OCI-LY1 (cell line): ENCODE measurements around the gene RYR1.

Source experiments
- H2AFZ ChIP-seq: fragments of 200-600 bp; sonication (generic), shearing (Covaris generic); 2 replicates; pipeline ENCODE4 v1.6.0; 2014; ENCODE audit warnings: antibody characterized with exemption, mild to moderate bottlenecking, low read length
- H3F3A ChIP-seq: fragments of 200-600 bp; sonication (generic), shearing (Covaris generic); 2 replicates; pipeline ENCODE4 v1.6.0; 2014; ENCODE audit warnings: mild to moderate bottlenecking, antibody characterized with exemption, low read length, moderate library complexity; ENCODE audit not compliant: insufficient read depth
- H3K27ac ChIP-seq: fragments of 200-600 bp; sonication (generic); 2 replicates; pipeline ENCODE4 v1.5.1; 2014; ENCODE audit warnings: low read length, mixed run types, mild to moderate bottlenecking, low read depth; ENCODE audit not compliant: poor library complexity, severe bottlenecking
- H3K27me3 ChIP-seq: fragments of 200-600 bp; sonication (generic); 2 replicates; pipeline ENCODE4 v1.6.0; 2014; ENCODE audit warnings: antibody characterized with exemption, mild to moderate bottlenecking, low read length, moderate library complexity; ENCODE audit not compliant: insufficient read depth
- H3K36me3 ChIP-seq: fragments of 200-600 bp; sonication (generic); 2 replicates; pipeline ENCODE4 v1.6.1; 2014; ENCODE audit warnings: mild to moderate bottlenecking, antibody characterized with exemption, low read length, moderate library complexity, mixed read lengths; ENCODE audit not compliant: insufficient read depth
- H3K4me1 ChIP-seq: fragments of 200-600 bp; sonication (generic); 2 replicates; pipeline ENCODE4 v1.5.1; 2014; ENCODE audit warnings: mild to moderate bottlenecking, low read length, moderate library complexity; ENCODE audit not compliant: insufficient read depth, severe bottlenecking
- H3K4me2 ChIP-seq: fragments of 200-600 bp; sonication (generic), shearing (Covaris generic); 2 replicates; pipeline ENCODE4 v1.6.1; 2014; ENCODE audit warnings: low read length
- H3K4me3 ChIP-seq: fragments of 200-600 bp; sonication (generic); 2 replicates; pipeline ENCODE4 v1.5.1; 2014; ENCODE audit warnings: low read length, low read depth, mild to moderate bottlenecking, mixed read lengths; ENCODE audit not compliant: poor library complexity, severe bottlenecking
- H3K79me2 ChIP-seq: fragments of 200-600 bp; shearing (Covaris generic); 2 replicates; pipeline ENCODE4 v1.6.1; 2016; ENCODE audit warnings: mixed run types, low read length, mixed read lengths; ENCODE audit not compliant: insufficient read depth
- H3K9ac ChIP-seq: fragments of 200-600 bp; sonication (generic), shearing (Covaris generic); 2 replicates; pipeline ENCODE4 v1.6.1; 2014; ENCODE audit warnings: mild to moderate bottlenecking, low read length, mixed read lengths
- H3K9me2 ChIP-seq: fragments of 200-600 bp; sonication (generic), shearing (Covaris generic); 2 replicates; pipeline ENCODE4 v1.6.1; 2014; ENCODE audit warnings: low read depth, mild to moderate bottlenecking, low read length, mixed read lengths
- H3K9me3 ChIP-seq: fragments of 200-600 bp; shearing (Covaris generic); 2 replicates; pipeline ENCODE4 v1.6.1; 2014; ENCODE audit warnings: low read length, mixed read lengths
- H4K20me1 ChIP-seq: fragments of 200-600 bp; sonication (generic), shearing (Covaris generic); 2 replicates; pipeline ENCODE4 v1.6.0; 2016; ENCODE audit warnings: mild to moderate bottlenecking, low read length; ENCODE audit not compliant: insufficient read depth
- CTCF ChIP-seq: fragments of 200-600 bp; sonication (generic), shearing (Covaris generic); IDR thresholded peaks from 2 replicates; pipeline ENCODE4 v1.5.1; 2017; ENCODE audit warnings: mild to moderate bottlenecking, antibody characterized with exemption, low read length, moderate library complexity, mixed read lengths
- EZH2 ChIP-seq: fragments of 200-600 bp; sonication (generic), shearing (Covaris generic); IDR thresholded peaks from 2 replicates; pipeline ENCODE4 v1.8.0; 2017; ENCODE audit warnings: borderline replicate concordance, mixed run types, mild to moderate bottlenecking, antibody characterized with exemption, low read length, moderate library complexity, mixed read lengths

Gene RYR1

GRCh38 chr19:38386971-38387549, 46.4 kb upstream of the RYR1 start:
- Histone ChIP-seq H3F3A (no peaks in the 10 kb centered on the region), H3K4me1 (peaks cover 22% of the 10 kb centered on the region), H3K27ac (no peak overlapping the region), H3K9me2 (no peaks in the 10 kb centered on the region), H3K4me2 (peak overlapping the region; percentile 75), H3K4me3 (peak overlapping the region; percentile 54), H3K79me2 (no peaks in the 10 kb centered on the region), H2AFZ (no peak overlapping the region), H3K27me3 (no peaks in the 10 kb centered on the region), H3K36me3 (peaks cover 22% of the 10 kb centered on the region), H3K9ac (no peak overlapping the region), H4K20me1 (no peaks in the 10 kb centered on the region), H3K9me3 (no peaks in the 10 kb centered on the region)
- TF ChIP-seq EZH2 (no peak), CTCF (no peak)

GRCh38 chr19:38387550-38388348, 45.7 kb upstream of the RYR1 start, which contains the start of gene GGN:
GGN (minus strand) TSS chr19:38388034; CDS start chr19:38387261, 773 bp downstream.
- H3F3A ChIP-seq: no peaks in the 10 kb centered on the region
- no peak within 1 kb of the TSS for H3K9ac ChIP-seq
- no peaks in the 10 kb centered on the region for H3K9me3 ChIP-seq
- peaks cover 16% of the 10 kb centered on the region for H3K36me3 ChIP-seq
- H3K27me3 ChIP-seq: no peaks in the 10 kb centered on the region
- no peak within 1 kb of the TSS for H2AFZ ChIP-seq
- H3K4me1 ChIP-seq: peaks cover 22% of the 10 kb centered on the region
- H4K20me1 ChIP-seq: no peaks in the 10 kb centered on the region
- TF ChIP-seq EZH2: no peak
- TF ChIP-seq CTCF: no peak
- no peaks in the 10 kb centered on the region for H3K9me2 ChIP-seq
- H3K27ac ChIP-seq: no peak within 1 kb of the TSS
- peak within 1 kb of the TSS; percentile 54 for H3K4me3 ChIP-seq
- H3K4me2 ChIP-seq: peak within 1 kb of the TSS; percentile 75
- H3K79me2 ChIP-seq: no peaks in the 10 kb centered on the region

- Histone ChIP-seq H3F3A (no peaks in the 10 kb centered on the region), H3K9ac (no peak within 1 kb of the TSS), H3K9me3 (no peaks in the 10 kb centered on the region), H4K20me1 (no peaks in the 10 kb centered on the region), H3K4me2 (peak within 1 kb of the TSS; percentile 75), H3K9me2 (no peaks in the 10 kb centered on the region), H3K4me1 (peaks cover 22% of the 10 kb centered on the region), H3K36me3 (peaks cover 9% of the 10 kb centered on the region), H2AFZ (no peak within 1 kb of the TSS), H3K27ac (no peak within 1 kb of the TSS), H3K27me3 (no peaks in the 10 kb centered on the region), H3K79me2 (no peaks in the 10 kb centered on the region), H3K4me3 (peak within 1 kb of the TSS; percentile 54)
- TF ChIP-seq CTCF (no peak), EZH2 (no peak)
Observed at GRCh38 chr19:38388349-38389100, 45.0 kb upstream of the RYR1 start, which contains the start of gene SPRED3. SPRED3 (plus strand) TSS chr19:38388697; CDS start chr19:38390303, 1,606 bp downstream.
